Activated T-helper 1 cell treated with anti-CD3 and anti-CD28 coated beads, Interleukin-2, amount 50 U/mL, for 16 hours (primary cell): ENCODE measurements around the gene CCDC82.
"Not testable (repeated sequence)": the region's sequence is repeated elsewhere in the genome, so short reads cannot be mapped to it uniquely, and the experiment has no call there.

Source experiments
- DNase-seq, 2 donors: peaks; one replicate each; pipeline ENCODE4 v3.0.0-alpha.2; 2020; ENCODE audit warnings: low read depth in 1 of 2, low spot score in 1 of 2

Gene CCDC82

GRCh38 chr11:96389720-96390487, at the start of gene CCDC82, which contains the start of gene JRKL:
CCDC82 (minus strand) TSS chr11:96389912; CDS start chr11:96384747, 5,165 bp downstream.
JRKL (plus strand) TSS chr11:96390013; CDS start chr11:96390650, 637 bp downstream.
- DNase-seq: peak; percentile 97 to 98

GRCh38 chr11:96432654-96433053, 42.9 kb upstream of the CCDC82 start:
- DNase-seq: not testable (repeated sequence)

GRCh38 chr11:96430668-96431067, 41.0 kb upstream of the CCDC82 start:
- no peak for DNase-seq

- DNase-seq: no peak
These were observed 35.0 kb upstream of the CCDC82 start for GRCh38 chr11:96424693-96425092.

- no peak for DNase-seq
These were observed 23.7 kb upstream of the CCDC82 start for GRCh38 chr11:96413408-96413807.

- DNase-seq: no peak
These were observed 23.2 kb upstream of the CCDC82 start for GRCh38 chr11:96412761-96413381.

- DNase-seq: not testable (repeated sequence)
These were observed 21.7 kb upstream of the CCDC82 start for GRCh38 chr11:96411412-96411811.

- DNase-seq: no peak
These were observed 11.0 kb upstream of the CCDC82 start for GRCh38 chr11:96400697-96401096.

- DNase-seq: no peak
These were observed 8.2 kb upstream of the CCDC82 start for GRCh38 chr11:96397863-96398262.

- DNase-seq: no peak
These were observed 6.9 kb upstream of the CCDC82 start for GRCh38 chr11:96396637-96397036.

GRCh38 chr11:96394773-96395172, 5.1 kb upstream of the CCDC82 start:
- DNase-seq: no peak

GRCh38 chr11:96393753-96394348, 4.1 kb upstream of the CCDC82 start:
- no peak for DNase-seq

- no peak for DNase-seq
These were observed 2.1 kb upstream of the CCDC82 start for GRCh38 chr11:96391698-96392307.

- no peak for DNase-seq
These were observed 728 bp upstream of the CCDC82 start for GRCh38 chr11:96390488-96390792.

GRCh38 chr11:96388891-96389719, 607 bp downstream of the CCDC82 start:
- DNase-seq: no peak

- no peak for DNase-seq
These were observed 4.5 kb downstream of the CCDC82 start for GRCh38 chr11:96385187-96385586.

GRCh38 chr11:96384156-96384555, 5.6 kb downstream of the CCDC82 start:
- no peak for DNase-seq

- DNase-seq: no peak
These were observed 12.9 kb downstream of the CCDC82 start for GRCh38 chr11:96376796-96377195.

- DNase-seq: no peak
These were observed 15.9 kb downstream of the CCDC82 start for GRCh38 chr11:96373826-96374225.

- DNase-seq: no peak
These were observed 22.4 kb downstream of the CCDC82 start for GRCh38 chr11:96367342-96367741.

- DNase-seq: no peak
These were observed 23.7 kb downstream of the CCDC82 start for GRCh38 chr11:96366024-96366423.
